IPS-20b (cell line): Measurements from ENCODE around the gene NPY4R2.
"Not testable (repeated sequence)": the region's sequence is repeated elsewhere in the genome, so short reads cannot be mapped to it uniquely, and the experiment has no call there.

Experiments used
- H3K27ac ChIP-seq: one replicate; pipeline ENCODE4 v1.5.1; 2013; ENCODE audit warnings: low read length
- H3K27me3 ChIP-seq: 2 replicates; pipeline ENCODE4 v1.6.1; 2013; ENCODE audit warnings: mild to moderate bottlenecking, low read length, inconsistent platforms; ENCODE audit not compliant: insufficient read depth
- H3K36me3 ChIP-seq: 2 replicates; pipeline ENCODE4 v1.6.1; 2013; ENCODE audit warnings: low read depth, mild to moderate bottlenecking, inconsistent platforms, low read length, moderate library complexity; ENCODE audit not compliant: insufficient read depth
- H3K4me1 ChIP-seq: 2 replicates; pipeline ENCODE4 v1.6.1; 2013; ENCODE audit warnings: mild to moderate bottlenecking, control low read depth, inconsistent platforms, low read length, moderate library complexity; ENCODE audit not compliant: insufficient read depth
- H3K4me3 ChIP-seq: 2 replicates; pipeline ENCODE4 v1.5.1; 2013; ENCODE audit warnings: mild to moderate bottlenecking, low read length, inconsistent platforms
- H3K9ac ChIP-seq: 2 replicates; pipeline ENCODE4 v1.6.1; 2013; ENCODE audit warnings: low read depth, mild to moderate bottlenecking, inconsistent platforms, low read length, moderate library complexity
- H3K9me3 ChIP-seq: 2 replicates; pipeline ENCODE4 v1.6.1; 2013; ENCODE audit warnings: mild to moderate bottlenecking, low read depth, low read length, inconsistent platforms; ENCODE audit not compliant: insufficient read depth

The NPY4R2 gene

GRCh38 chr10:47909333-47909732 is 9.1 kb upstream of the NPY4R2 start:
- not testable (repeated sequence) for H3K9ac ChIP-seq, H3K36me3 ChIP-seq, H3K27ac ChIP-seq, H3K4me1 ChIP-seq, H3K27me3 ChIP-seq, H3K9me3 ChIP-seq, H3K4me3 ChIP-seq

GRCh38 chr10:47910486-47910885 is 8.0 kb upstream of the NPY4R2 start:
- H3K4me3 ChIP-seq, H3K4me1 ChIP-seq, H3K9me3 ChIP-seq: not testable (repeated sequence)

GRCh38 chr10:47914052-47914451 is 4.4 kb upstream of the NPY4R2 start:
- not testable (repeated sequence) for H3K27ac ChIP-seq, H3K4me3 ChIP-seq, H3K9ac ChIP-seq, H3K36me3 ChIP-seq, H3K4me1 ChIP-seq, H3K9me3 ChIP-seq, H3K27me3 ChIP-seq

More at GRCh38 chr10:47910486-47910885, 8.0 kb upstream of the NPY4R2 start:
- not testable (repeated sequence) for H3K36me3 ChIP-seq, H3K27me3 ChIP-seq, H3K27ac ChIP-seq, H3K9ac ChIP-seq

GRCh38 chr10:47915849-47916548 is 2.5 kb upstream of the NPY4R2 start:
- not testable (repeated sequence) for H3K9ac ChIP-seq, H3K4me1 ChIP-seq, H3K4me3 ChIP-seq, H3K27me3 ChIP-seq, H3K36me3 ChIP-seq, H3K9me3 ChIP-seq, H3K27ac ChIP-seq

GRCh38 chr10:47920610-47921009 is 2.1 kb downstream of the NPY4R2 start:
- not testable (repeated sequence) for H3K9me3 ChIP-seq, H3K4me3 ChIP-seq, H3K9ac ChIP-seq, H3K4me1 ChIP-seq, H3K36me3 ChIP-seq, H3K27ac ChIP-seq, H3K27me3 ChIP-seq

- not testable (repeated sequence) for H3K9ac ChIP-seq, H3K9me3 ChIP-seq, H3K36me3 ChIP-seq, H3K4me1 ChIP-seq, H3K27me3 ChIP-seq, H3K27ac ChIP-seq, H3K4me3 ChIP-seq
Measured at GRCh38 chr10:47922503-47922902, 4.0 kb downstream of the NPY4R2 start.

- H3K27me3 ChIP-seq, H3K9ac ChIP-seq, H3K36me3 ChIP-seq, H3K27ac ChIP-seq, H3K4me3 ChIP-seq, H3K4me1 ChIP-seq, H3K9me3 ChIP-seq: not testable (repeated sequence)
Measured at GRCh38 chr10:47924628-47925027, 6.2 kb downstream of the NPY4R2 start.

- not testable (repeated sequence) for H3K4me3 ChIP-seq, H3K27me3 ChIP-seq, H3K9me3 ChIP-seq, H3K4me1 ChIP-seq, H3K36me3 ChIP-seq, H3K27ac ChIP-seq, H3K9ac ChIP-seq
Measured at GRCh38 chr10:47927147-47927916, 8.9 kb downstream of the NPY4R2 start.

- not testable (repeated sequence) for H3K4me1 ChIP-seq, H3K27me3 ChIP-seq, H3K27ac ChIP-seq, H3K9me3 ChIP-seq, H3K9ac ChIP-seq, H3K36me3 ChIP-seq, H3K4me3 ChIP-seq
Measured at GRCh38 chr10:47928225-47928624, 9.8 kb downstream of the NPY4R2 start.

GRCh38 chr10:47932824-47933223 is 14.4 kb downstream of the NPY4R2 start:
- H3K36me3 ChIP-seq, H3K9ac ChIP-seq, H3K4me1 ChIP-seq, H3K9me3 ChIP-seq, H3K27ac ChIP-seq, H3K27me3 ChIP-seq, H3K4me3 ChIP-seq: not testable (repeated sequence)

- H3K36me3 ChIP-seq, H3K9ac ChIP-seq, H3K9me3 ChIP-seq, H3K4me3 ChIP-seq, H3K27ac ChIP-seq, H3K27me3 ChIP-seq, H3K4me1 ChIP-seq: not testable (repeated sequence)
Measured at GRCh38 chr10:47933462-47933861, 15.0 kb downstream of the NPY4R2 start.

- H3K9ac ChIP-seq, H3K9me3 ChIP-seq, H3K27ac ChIP-seq, H3K27me3 ChIP-seq, H3K36me3 ChIP-seq, H3K4me1 ChIP-seq, H3K4me3 ChIP-seq: not testable (repeated sequence)
Measured at GRCh38 chr10:47936772-47937228, 18.3 kb downstream of the NPY4R2 start.
